WI38 (cell line): ENCODE data around the gene LCE2A.
"Not testable (repeated sequence)": the region's sequence is repeated elsewhere in the genome, so short reads cannot be mapped to it uniquely, and the experiment has no call there.

Experiments
- H3K4me3 ChIP-seq: 2 replicates; pipeline ENCODE4 v1.5.1; 2011; ENCODE audit warnings: low read depth, mild to moderate bottlenecking, control low read depth, low read length
- TF ChIP-seq, protein P1 (sequence below): IDR thresholded peaks from 2 replicates; pipeline ENCODE4 v1.5.1; 2012; ENCODE audit warnings: low read depth, mild to moderate bottlenecking, control low read depth, low read length

Gene LCE2A, protein sequence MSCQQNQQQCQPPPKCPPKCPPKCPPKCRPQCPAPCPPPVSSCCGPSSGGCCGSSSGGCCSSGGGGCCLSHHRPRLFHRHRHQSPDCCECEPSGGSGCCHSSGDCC

DNA sequence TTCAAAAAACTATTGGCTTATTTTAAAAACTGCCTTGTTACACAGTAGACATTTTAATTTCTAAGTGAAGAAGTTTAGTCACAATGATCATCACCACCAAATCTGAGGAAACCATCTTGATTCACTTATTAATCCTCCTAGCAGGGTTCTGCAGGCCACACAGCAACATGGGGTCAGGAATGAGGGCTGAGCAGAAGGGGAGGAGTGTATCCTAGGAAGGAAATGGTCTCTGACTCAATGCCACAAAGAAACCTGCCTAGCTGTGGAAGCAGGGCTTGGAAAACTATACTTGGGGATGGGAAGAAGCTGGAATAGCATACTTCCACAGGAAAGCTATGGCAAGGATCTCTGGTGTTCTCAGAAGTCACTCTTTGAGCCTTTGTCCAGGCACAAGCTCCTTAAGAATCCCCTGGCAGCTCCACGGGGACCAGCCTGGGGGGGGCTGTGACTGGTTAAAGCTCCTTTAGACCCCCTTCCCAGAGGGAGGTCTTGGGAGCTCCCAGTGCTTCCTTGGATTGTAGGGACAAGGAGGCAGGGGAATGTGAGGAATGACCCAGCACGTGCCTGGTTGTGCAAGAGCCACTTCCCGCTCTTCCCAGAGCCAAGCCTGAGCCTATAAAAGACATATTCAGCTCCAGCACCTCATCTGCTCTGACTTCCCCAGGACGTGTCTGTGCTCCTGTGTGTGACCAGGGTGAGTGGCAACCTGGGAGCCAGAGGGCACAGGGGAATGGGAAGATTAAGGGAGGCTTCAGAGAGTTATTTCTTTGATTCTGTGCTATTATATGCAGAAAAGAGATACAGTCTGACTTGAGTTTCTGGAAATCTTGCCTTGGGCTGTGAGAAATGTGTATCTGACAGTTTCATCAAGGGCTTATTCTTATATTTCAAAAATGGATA is at the start of gene LCE2A:
Gene LCE2A (plus strand): TSS at position 645 of the 900 bp plus-strand sequence. CDS start 557 bp downstream, outside the sequence.
- no peak within 1 kb of the TSS for H3K4me3 ChIP-seq
- TF ChIP-seq, protein P1, sequence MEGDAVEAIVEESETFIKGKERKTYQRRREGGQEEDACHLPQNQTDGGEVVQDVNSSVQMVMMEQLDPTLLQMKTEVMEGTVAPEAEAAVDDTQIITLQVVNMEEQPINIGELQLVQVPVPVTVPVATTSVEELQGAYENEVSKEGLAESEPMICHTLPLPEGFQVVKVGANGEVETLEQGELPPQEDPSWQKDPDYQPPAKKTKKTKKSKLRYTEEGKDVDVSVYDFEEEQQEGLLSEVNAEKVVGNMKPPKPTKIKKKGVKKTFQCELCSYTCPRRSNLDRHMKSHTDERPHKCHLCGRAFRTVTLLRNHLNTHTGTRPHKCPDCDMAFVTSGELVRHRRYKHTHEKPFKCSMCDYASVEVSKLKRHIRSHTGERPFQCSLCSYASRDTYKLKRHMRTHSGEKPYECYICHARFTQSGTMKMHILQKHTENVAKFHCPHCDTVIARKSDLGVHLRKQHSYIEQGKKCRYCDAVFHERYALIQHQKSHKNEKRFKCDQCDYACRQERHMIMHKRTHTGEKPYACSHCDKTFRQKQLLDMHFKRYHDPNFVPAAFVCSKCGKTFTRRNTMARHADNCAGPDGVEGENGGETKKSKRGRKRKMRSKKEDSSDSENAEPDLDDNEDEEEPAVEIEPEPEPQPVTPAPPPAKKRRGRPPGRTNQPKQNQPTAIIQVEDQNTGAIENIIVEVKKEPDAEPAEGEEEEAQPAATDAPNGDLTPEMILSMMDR, result no peak

DNA sequence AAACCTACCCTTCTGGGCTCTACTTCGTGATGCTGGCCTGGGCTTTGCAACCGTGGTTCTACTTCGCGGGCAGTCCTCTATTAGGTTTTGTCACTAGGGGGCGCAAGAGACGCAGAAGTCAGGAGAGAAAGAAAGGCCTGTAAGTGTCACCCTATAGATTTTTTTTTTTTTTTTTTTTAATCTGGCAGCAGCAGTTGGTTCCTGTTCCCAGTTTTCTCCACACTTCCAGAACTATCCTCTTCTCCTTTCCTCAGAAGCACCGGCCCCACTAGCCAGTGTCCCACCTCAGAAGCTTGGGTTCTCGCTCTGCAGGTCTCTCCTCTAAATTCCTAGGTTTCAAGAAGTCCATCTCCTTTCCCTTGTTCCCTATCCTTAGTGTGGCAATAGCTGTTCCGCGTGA is 44.0 kb upstream of the LCE2A start:
- TF ChIP-seq, protein P1, result peak; percentile 18; the same call in 1 of the 2 replicates

DNA sequence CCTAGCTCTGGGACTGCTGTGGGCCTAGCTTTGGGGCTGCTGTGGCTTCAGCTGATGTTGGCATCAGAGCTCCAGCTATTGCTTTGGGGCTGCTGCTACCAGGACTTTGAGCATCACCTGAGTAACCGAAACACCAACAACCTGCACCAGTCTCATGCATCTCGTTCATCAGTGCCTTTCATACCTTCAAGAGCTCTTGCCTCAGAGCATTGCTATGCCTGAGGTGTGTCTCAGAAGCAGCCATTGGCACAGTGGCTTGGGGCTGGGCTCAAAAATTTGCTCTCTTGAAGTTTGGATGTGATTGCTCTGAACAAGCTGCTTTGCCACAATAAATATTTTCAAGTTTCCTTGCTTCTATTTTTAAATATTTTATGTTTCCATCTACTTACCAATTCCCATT is 41.7 kb upstream of the LCE2A start:
- TF ChIP-seq, protein P1, result no peak
- H3K4me3 ChIP-seq, result no peak overlapping the region

More for the DNA sequence above, 44.0 kb upstream of the LCE2A start:
- H3K4me3 ChIP-seq, result no peak overlapping the region

DNA sequence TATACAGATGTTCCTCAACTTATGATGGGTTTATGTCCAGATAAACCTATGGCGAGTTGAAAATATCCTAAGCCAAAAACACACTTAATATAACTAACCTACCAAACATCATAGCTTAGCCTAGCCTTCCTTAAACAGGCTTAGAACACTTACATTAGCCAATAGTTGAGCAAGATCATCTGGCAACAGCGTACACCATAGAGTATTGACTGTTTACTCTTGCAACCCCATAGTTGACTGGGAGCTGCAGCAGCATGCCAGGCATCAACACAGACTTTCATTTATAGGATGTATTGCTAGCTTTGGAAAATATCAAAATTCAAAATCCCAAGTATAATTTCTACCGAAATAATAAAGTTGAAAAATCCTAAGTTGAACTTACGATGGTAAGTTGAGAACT is 40.5 kb upstream of the LCE2A start:
- H3K4me3 ChIP-seq, result no peak overlapping the region
- TF ChIP-seq, protein P1, result no peak

DNA sequence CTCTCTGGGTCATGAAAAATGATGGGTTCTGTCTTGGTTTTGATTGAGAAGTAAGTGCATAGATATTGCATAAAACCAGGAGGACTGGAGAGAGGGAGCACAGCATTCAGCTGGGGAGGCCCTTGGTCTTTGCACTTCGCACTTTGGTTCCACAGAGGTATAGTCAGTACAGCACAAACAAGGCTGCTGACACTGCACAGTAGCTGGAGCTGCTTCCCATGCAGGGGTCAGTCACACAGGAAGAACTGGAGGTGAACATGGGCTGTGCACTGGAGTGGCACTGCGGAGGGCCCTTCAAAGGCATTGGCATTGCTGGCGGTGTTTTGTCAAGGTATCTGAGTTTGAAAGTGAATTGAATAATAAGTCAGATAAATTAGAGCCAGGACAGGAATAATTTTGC is 39.5 kb upstream of the LCE2A start:
- no peak overlapping the region for H3K4me3 ChIP-seq
- TF ChIP-seq, protein P1, result no peak

DNA sequence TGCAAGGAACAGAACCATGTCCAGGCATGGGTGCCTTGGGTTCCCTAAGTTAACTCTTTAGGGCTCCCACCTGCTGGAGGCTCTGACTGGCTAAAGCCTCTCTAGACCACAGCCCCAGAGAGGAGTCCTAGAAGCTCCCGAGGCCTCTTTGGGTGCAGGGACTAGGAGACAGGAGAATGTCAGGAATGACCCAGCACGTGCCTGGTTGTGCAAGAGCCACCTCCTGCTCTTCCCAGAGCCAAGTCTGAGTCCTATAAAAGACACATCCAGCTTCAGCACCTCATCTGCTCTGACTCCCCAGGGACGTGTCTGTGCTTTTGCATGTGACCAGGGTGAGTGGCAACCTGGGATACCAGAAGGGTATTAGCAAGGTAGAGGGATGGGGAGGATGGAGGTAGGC is 35.0 kb upstream of the LCE2A start, which contains the start of gene LCE2D:
Gene LCE2D (plus strand): TSS at position 283 of the 400 bp plus-strand sequence. CDS start 726 bp downstream, outside the sequence.
- H3K4me3 ChIP-seq, result no peak within 1 kb of the TSS
- TF ChIP-seq, protein P1, result no peak

DNA sequence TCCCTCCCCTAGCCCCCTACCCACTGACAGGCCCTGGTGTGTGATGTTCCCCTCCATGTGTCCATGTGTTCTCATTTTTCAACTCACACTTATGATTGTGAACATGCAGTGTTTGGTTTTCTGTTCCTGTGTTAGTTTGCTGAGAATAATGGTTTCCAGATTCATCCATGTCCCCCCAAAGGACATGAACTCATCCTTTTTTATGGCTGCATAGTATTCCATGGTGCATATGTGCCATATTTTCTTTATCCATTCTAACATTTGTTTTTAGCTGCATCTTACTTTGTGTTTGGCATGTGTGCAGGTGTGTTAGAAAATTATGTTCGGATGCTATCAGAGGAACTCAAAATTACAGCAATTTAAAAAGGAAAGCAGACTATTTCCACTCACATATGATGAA is 32.0 kb upstream of the LCE2A start:
- H3K4me3 ChIP-seq, result not testable (repeated sequence)
